Activated naive CD4-positive, alpha-beta T cell treated with anti-CD3 and anti-CD28 coated beads, Interleukin-2, amount 10 ng/mL, durations not matched to agents 7 days and 5 days (primary cell): ENCODE data around the gene KCNQ2.
A peak's percentile ranks its signal among the peaks of the same experiment; 100 is the strongest.

Source experiments
- CTCF ChIA-PET: fragments of 350-600 bp; sonication (Branson Sonifier 250); formaldehyde crosslinking; loops from one replicate; lab custom pipeline; 2021; ENCODE audit warnings: antibody characterized with exemption; lab: Charles Lee
- DNase-seq: peaks from one replicate; pipeline ENCODE4 v3.0.0-alpha.2; 2020
- H3K27ac Mint-ChIP-seq: one replicate; pipeline ENCODE4 v1.8.0; 2021; ENCODE audit warnings: mild to moderate bottlenecking, moderate library complexity, mixed read lengths
- H3K27me3 Mint-ChIP-seq: one replicate; pipeline ENCODE4 v1.8.0; 2021; ENCODE audit warnings: mild to moderate bottlenecking, mixed read lengths
- H3K36me3 Mint-ChIP-seq: one replicate; pipeline ENCODE4 v1.8.0; 2021; ENCODE audit warnings: mixed read lengths
- H3K4me1 Mint-ChIP-seq: one replicate; pipeline ENCODE4 v1.8.0; 2021; ENCODE audit warnings: mixed read lengths
- H3K4me3 Mint-ChIP-seq: one replicate; pipeline ENCODE4 v1.8.0; 2021; ENCODE audit warnings: mild to moderate bottlenecking, moderate library complexity, mixed read lengths
- H3K9me3 Mint-ChIP-seq: one replicate; pipeline ENCODE4 v1.8.0; 2021; ENCODE audit warnings: mixed read lengths

KCNQ2 gene

GRCh38 chr20:63428906-63429575 is 43.4 kb downstream of the KCNQ2 start:
- Mint-ChIP-seq H3K9me3 (peaks cover 3% of the 10 kb centered on the region), H3K4me1 (no peaks in the 10 kb centered on the region), H3K4me3 (no peak overlapping the region), H3K36me3 (no peaks in the 10 kb centered on the region), H3K27ac (peak overlapping the region; percentile 4), H3K27me3 (peaks cover 10% of the 10 kb centered on the region)
- no peak for DNase-seq
- CTCF ChIA-PET: no interaction called here

- no peaks in the 10 kb centered on the region for H3K36me3 Mint-ChIP-seq
- H3K4me1 Mint-ChIP-seq: no peaks in the 10 kb centered on the region
- CTCF ChIA-PET: no interaction called here
- no peak for DNase-seq
- H3K27ac Mint-ChIP-seq: no peak overlapping the region
- peaks cover 10% of the 10 kb centered on the region for H3K27me3 Mint-ChIP-seq
- H3K4me3 Mint-ChIP-seq: no peak overlapping the region
- H3K9me3 Mint-ChIP-seq: peaks cover 3% of the 10 kb centered on the region
Measured at GRCh38 chr20:63427724-63428330, 44.6 kb downstream of the KCNQ2 start.

- Mint-ChIP-seq H3K9me3 (peaks cover 3% of the 10 kb centered on the region), H3K36me3 (no peaks in the 10 kb centered on the region), H3K27me3 (peaks cover 10% of the 10 kb centered on the region), H3K27ac (no peak overlapping the region), H3K4me3 (no peak overlapping the region), H3K4me1 (no peaks in the 10 kb centered on the region)
- CTCF ChIA-PET: no interaction called here
- DNase-seq: no peak
Measured at GRCh38 chr20:63427206-63427605, 45.2 kb downstream of the KCNQ2 start.

- Mint-ChIP-seq H3K36me3 (no peaks in the 10 kb centered on the region), H3K27me3 (peaks cover 10% of the 10 kb centered on the region)
Measured at GRCh38 chr20:63425846-63426485, 46.5 kb downstream of the KCNQ2 start.

GRCh38 chr20:63424613-63425012 is 47.8 kb downstream of the KCNQ2 start:
- Mint-ChIP-seq H3K4me1 (no peaks in the 10 kb centered on the region), H3K36me3 (no peaks in the 10 kb centered on the region), H3K27ac (no peak overlapping the region), H3K4me3 (no peak overlapping the region), H3K27me3 (peaks cover 10% of the 10 kb centered on the region), H3K9me3 (no peaks in the 10 kb centered on the region)
- no peak for DNase-seq
- CTCF ChIA-PET: no interaction called here

More at GRCh38 chr20:63425846-63426485, 46.5 kb downstream of the KCNQ2 start:
- Mint-ChIP-seq H3K27ac (no peak overlapping the region), H3K4me1 (no peaks in the 10 kb centered on the region), H3K4me3 (no peak overlapping the region), H3K9me3 (no peaks in the 10 kb centered on the region)
- CTCF ChIA-PET: no interaction called here
- no peak for DNase-seq

GRCh38 chr20:63423751-63424150 is 48.7 kb downstream of the KCNQ2 start:
- Mint-ChIP-seq H3K27me3 (peaks cover 10% of the 10 kb centered on the region), H3K4me3 (no peak overlapping the region), H3K4me1 (no peaks in the 10 kb centered on the region), H3K36me3 (no peaks in the 10 kb centered on the region), H3K9me3 (no peaks in the 10 kb centered on the region), H3K27ac (no peak overlapping the region)
- CTCF ChIA-PET: no interaction called here
- no peak for DNase-seq

GRCh38 chr20:63422653-63423052 is 49.8 kb downstream of the KCNQ2 start:
- Mint-ChIP-seq H3K4me3 (no peak overlapping the region), H3K9me3 (no peaks in the 10 kb centered on the region), H3K27me3 (peaks cover 10% of the 10 kb centered on the region), H3K27ac (no peak overlapping the region), H3K36me3 (no peaks in the 10 kb centered on the region), H3K4me1 (no peaks in the 10 kb centered on the region)
- CTCF ChIA-PET: no interaction called here
- no peak for DNase-seq

GRCh38 chr20:63421913-63422312 is 50.5 kb downstream of the KCNQ2 start:
- no peak overlapping the region for H3K4me3 Mint-ChIP-seq
- CTCF ChIA-PET: no interaction called here
- H3K27ac Mint-ChIP-seq: no peak overlapping the region

GRCh38 chr20:63421094-63421692 is 51.3 kb downstream of the KCNQ2 start:
- Mint-ChIP-seq H3K9me3 (no peaks in the 10 kb centered on the region), H3K4me3 (no peak overlapping the region), H3K36me3 (no peaks in the 10 kb centered on the region), H3K27ac (no peak overlapping the region), H3K4me1 (no peaks in the 10 kb centered on the region), H3K27me3 (peaks cover 10% of the 10 kb centered on the region)
- no peak for DNase-seq
- CTCF ChIA-PET: no interaction called here

More at GRCh38 chr20:63421913-63422312, 50.5 kb downstream of the KCNQ2 start:
- H3K4me1 Mint-ChIP-seq: no peaks in the 10 kb centered on the region
- peaks cover 10% of the 10 kb centered on the region for H3K27me3 Mint-ChIP-seq
- H3K36me3 Mint-ChIP-seq: no peaks in the 10 kb centered on the region
- DNase-seq: no peak
- H3K9me3 Mint-ChIP-seq: no peaks in the 10 kb centered on the region

GRCh38 chr20:63420359-63421093 is 51.9 kb downstream of the KCNQ2 start:
- peaks cover 10% of the 10 kb centered on the region for H3K27me3 Mint-ChIP-seq
- H3K4me1 Mint-ChIP-seq: no peaks in the 10 kb centered on the region
- H3K27ac Mint-ChIP-seq: no peak overlapping the region
- no peaks in the 10 kb centered on the region for H3K9me3 Mint-ChIP-seq
- H3K4me3 Mint-ChIP-seq: no peak overlapping the region
- no peak for DNase-seq
- no peaks in the 10 kb centered on the region for H3K36me3 Mint-ChIP-seq
- CTCF ChIA-PET: no interaction called here

- DNase-seq: no peak
- CTCF ChIA-PET: no interaction called here
- no peaks in the 10 kb centered on the region for H3K9me3 Mint-ChIP-seq
- H3K4me3 Mint-ChIP-seq: no peak overlapping the region
- H3K27ac Mint-ChIP-seq: no peak overlapping the region
- H3K4me1 Mint-ChIP-seq: peaks cover 3% of the 10 kb centered on the region
- H3K27me3 Mint-ChIP-seq: no peaks in the 10 kb centered on the region
- H3K36me3 Mint-ChIP-seq: no peaks in the 10 kb centered on the region
Measured at GRCh38 chr20:63419299-63419698, 53.2 kb downstream of the KCNQ2 start.

GRCh38 chr20:63418617-63419016 is 53.8 kb downstream of the KCNQ2 start:
- Mint-ChIP-seq H3K4me3 (no peak overlapping the region), H3K36me3 (no peaks in the 10 kb centered on the region), H3K27ac (no peak overlapping the region), H3K4me1 (peaks cover 3% of the 10 kb centered on the region), H3K27me3 (no peaks in the 10 kb centered on the region), H3K9me3 (no peaks in the 10 kb centered on the region)
- no peak for DNase-seq
- CTCF ChIA-PET: no interaction called here

GRCh38 chr20:63417738-63418120 is 54.7 kb downstream of the KCNQ2 start:
- peaks cover 5% of the 10 kb centered on the region for H3K4me1 Mint-ChIP-seq
- H3K4me3 Mint-ChIP-seq: no peak overlapping the region
- no peak overlapping the region for H3K27ac Mint-ChIP-seq
- H3K9me3 Mint-ChIP-seq: no peaks in the 10 kb centered on the region
- no peaks in the 10 kb centered on the region for H3K36me3 Mint-ChIP-seq
- no peak for DNase-seq
- CTCF ChIA-PET: no interaction called here
- no peaks in the 10 kb centered on the region for H3K27me3 Mint-ChIP-seq

- H3K27ac Mint-ChIP-seq: no peak overlapping the region
- no peak for DNase-seq
- CTCF ChIA-PET: no interaction called here
- H3K4me1 Mint-ChIP-seq: peaks cover 5% of the 10 kb centered on the region
- no peaks in the 10 kb centered on the region for H3K27me3 Mint-ChIP-seq
- no peaks in the 10 kb centered on the region for H3K36me3 Mint-ChIP-seq
- H3K4me3 Mint-ChIP-seq: no peak overlapping the region
- no peaks in the 10 kb centered on the region for H3K9me3 Mint-ChIP-seq
Measured at GRCh38 chr20:63417097-63417737, 55.2 kb downstream of the KCNQ2 start.
